Sigmoid colon (tissue), 4 donors: ENCODE results near the gene DBX1.
"Not testable (repeated sequence)": the region's sequence is repeated elsewhere in the genome, so short reads cannot be mapped to it uniquely, and the experiment has no call there.

Source experiments
- POLR2A ChIP-seq, 2 donors: fragments of 450-650 bp; IDR thresholded peaks; one replicate each; pipeline ENCODE4 v1.6.1; 2016; ENCODE audit warnings: antibody characterized with exemption in 2 of 2, mild to moderate bottlenecking in 2 of 2, moderate library complexity in 2 of 2
- POLR2AphosphoS5 ChIP-seq, 4 donors: sonication (generic); formaldehyde crosslinking; IDR thresholded peaks; one replicate each; pipeline ENCODE4 v1.6.1; 2017; ENCODE audit warnings: antibody characterized with exemption in 4 of 4
- TF ChIP-seq, protein P1 (sequence below), 4 experiments: fragments of 450-650 bp in 3 of 4; fragments of 200-600 bp in 1 of 4; IDR thresholded peaks; one replicate each; pipeline ENCODE4 v1.5.1; 2016 to 2019; ENCODE audit warnings: antibody characterized with exemption in 4 of 4, mild to moderate bottlenecking in 3 of 4, moderate library complexity in 2 of 4

DNA sequence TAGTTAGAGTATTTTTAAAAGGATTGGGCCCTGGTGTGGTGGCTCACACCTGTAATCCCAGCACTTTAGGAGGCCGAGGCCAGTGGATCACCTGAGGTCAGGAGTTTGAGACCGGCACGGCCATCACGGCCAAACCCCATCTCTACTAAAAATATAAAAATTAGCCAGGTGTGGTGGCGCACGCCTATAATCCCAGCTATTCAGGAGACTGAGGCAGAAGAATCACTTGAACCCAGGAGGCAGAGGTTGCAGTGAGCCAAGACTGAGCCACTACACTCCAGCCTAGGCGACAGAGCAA is 31.8 kb downstream of the DBX1 start:
- TF ChIP-seq, protein P1, sequence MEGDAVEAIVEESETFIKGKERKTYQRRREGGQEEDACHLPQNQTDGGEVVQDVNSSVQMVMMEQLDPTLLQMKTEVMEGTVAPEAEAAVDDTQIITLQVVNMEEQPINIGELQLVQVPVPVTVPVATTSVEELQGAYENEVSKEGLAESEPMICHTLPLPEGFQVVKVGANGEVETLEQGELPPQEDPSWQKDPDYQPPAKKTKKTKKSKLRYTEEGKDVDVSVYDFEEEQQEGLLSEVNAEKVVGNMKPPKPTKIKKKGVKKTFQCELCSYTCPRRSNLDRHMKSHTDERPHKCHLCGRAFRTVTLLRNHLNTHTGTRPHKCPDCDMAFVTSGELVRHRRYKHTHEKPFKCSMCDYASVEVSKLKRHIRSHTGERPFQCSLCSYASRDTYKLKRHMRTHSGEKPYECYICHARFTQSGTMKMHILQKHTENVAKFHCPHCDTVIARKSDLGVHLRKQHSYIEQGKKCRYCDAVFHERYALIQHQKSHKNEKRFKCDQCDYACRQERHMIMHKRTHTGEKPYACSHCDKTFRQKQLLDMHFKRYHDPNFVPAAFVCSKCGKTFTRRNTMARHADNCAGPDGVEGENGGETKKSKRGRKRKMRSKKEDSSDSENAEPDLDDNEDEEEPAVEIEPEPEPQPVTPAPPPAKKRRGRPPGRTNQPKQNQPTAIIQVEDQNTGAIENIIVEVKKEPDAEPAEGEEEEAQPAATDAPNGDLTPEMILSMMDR (IDR thresholded peaks at IDR 0.05), result not testable (repeated sequence)
- not testable (repeated sequence) for TF ChIP-seq POLR2A, POLR2AphosphoS5 (IDR thresholded peaks at IDR 0.05)
